NB4 (cell line): ENCODE measurements around the gene ASIC3.

Experiments
- CTCF ChIP-seq: IDR thresholded peaks from one replicate; pipeline ENCODE4 v1.5.1; 2012; ENCODE audit warnings: low read depth, low read length
- MYC ChIP-seq: IDR thresholded peaks from 2 replicates; pipeline ENCODE4 v1.6.1; 2011; ENCODE audit warnings: low read depth, low read length

GRCh38 chr7:151079199-151079910 lies 31.0 kb downstream of the ASIC3 start:
- TF ChIP-seq CTCF (no peak), MYC (no peak)
